Spleen (tissue), 11 donors: ENCODE data around the gene CENPO. TPM values are rescaled to one million over a fixed set of nuclear protein-coding genes. Genes with fewer than 3 reads are reported as not detected.

ENCODE experiments used
- DNase-seq: peaks from one replicate; pipeline ENCODE4 v3.0.0-alpha.2; 2020
- H3K27ac ChIP-seq, 8 donors: fragments of 200-600 bp; sonication (generic) in 7 of 8; 1 replicate in 4 of 8; 2 replicates in 4 of 8; pipeline versions ENCODE4 v1.5.0 to v1.8.0; 2016 to 2021; ENCODE audit warnings: inconsistent platforms in 4 of 8, mild to moderate bottlenecking in 4 of 8, moderate library complexity in 1 of 8
- H3K27me3 ChIP-seq, 7 donors: fragments of 200-600 bp; sonication (generic) in 6 of 7; replicated peaks in 1 of 7; 1 replicate in 4 of 7; 2 replicates in 3 of 7; pipeline versions ENCODE4 v1.5.0 to v1.8.0; 2016 to 2021; ENCODE audit warnings: inconsistent platforms in 3 of 7, mild to moderate bottlenecking in 1 of 7
- H3K36me3 ChIP-seq, 6 donors: fragments of 200-600 bp; sonication (generic) in 5 of 6; 1 replicate in 4 of 6; 2 replicates in 2 of 6; pipeline versions ENCODE4 v1.5.0 to v1.8.0; 2016 to 2021; ENCODE audit warnings: inconsistent platforms in 2 of 6
- H3K4me1 ChIP-seq, 6 donors: fragments of 200-600 bp; sonication (generic) in 5 of 6; 1 replicate in 3 of 6; 2 replicates in 3 of 6; pipeline versions ENCODE4 v1.5.0 to v1.8.0; 2016 to 2021; ENCODE audit warnings: inconsistent platforms in 3 of 6
- H3K4me3 ChIP-seq, 8 donors: fragments of 200-600 bp; sonication (generic) in 7 of 8; 1 replicate in 4 of 8; 2 replicates in 4 of 8; pipeline versions ENCODE4 v1.5.0 to v1.8.0; 2016 to 2021; ENCODE audit warnings: inconsistent platforms in 4 of 8, mild to moderate bottlenecking in 4 of 8, moderate library complexity in 2 of 8
- H3K9me3 ChIP-seq, 8 donors: fragments of 200-600 bp; sonication (generic) in 7 of 8; 1 replicate in 4 of 8; 2 replicates in 4 of 8; pipeline versions ENCODE4 v1.5.0 to v1.8.0; 2016 to 2021; ENCODE audit warnings: inconsistent platforms in 4 of 8
- POLR2A ChIP-seq, 3 donors: fragments of 450-650 bp; IDR thresholded peaks; one replicate each; pipeline ENCODE4 v1.5.1; 2017; ENCODE audit warnings: antibody characterized with exemption in 3 of 3, mild to moderate bottlenecking in 1 of 3
- POLR2AphosphoS5 ChIP-seq, 3 donors: sonication (generic); formaldehyde crosslinking; IDR thresholded peaks; one replicate each; pipeline ENCODE4 v1.5.1; 2017; ENCODE audit warnings: antibody characterized with exemption in 3 of 3
- WGBS, 5 donors: extraction: QIAGEN DNeasy Blood & Tissue Kit in 3 of 5; methylation state at CpG; one replicate each; pipeline versions ENCODE4 v1.1.5 to v1.1.7; 2013 to 2018; 5-methylcytosine and 5-hydroxymethylcytosine counted together
- intact Hi-C: fragments of 100-400 bp; cut with DNase I; formaldehyde crosslinking; loops from one replicate; pipeline ENCODE4 v1.15.0; 2023; ENCODE audit warnings: low total_unique reads
- polyA plus RNA-seq, 3 donors: library from polyadenylated mRNA; stranded (reverse); fragments of 200-250 nt; gene quantifications; one replicate each; pipeline ENCODE4 v1.2.1, GENCODE V29; 2013
- total RNA-seq, 7 donors: library from RNA; depleted of rRNA in 3 of 7; stranded (reverse); fragments of >200 nt in 3 of 7; fragmentation: NEBNext Ultra II Directional in 4 of 7; extraction: Animal tissue kit (Norgen Biotek cat#: 25700) in 4 of 7; gene quantifications; one replicate each; pipeline versions ENCODE4 v1.1.0 to v1.2.1, GENCODE V29; 2016 to 2021
- TF ChIP-seq, protein P1 (sequence below), 11 experiments: fragments of 200-600 bp in 7 of 11; fragments of 450-650 bp in 4 of 11; sonication (generic) in 4 of 11; IDR thresholded peaks in 8 of 11; conservative IDR thresholded peaks in 3 of 11; 1 replicate in 7 of 11; 2 replicates in 4 of 11; pipeline versions ENCODE4 v1.4.0 to v1.8.0; 2016 to 2021; ENCODE audit warnings: antibody characterized with exemption in 11 of 11, inconsistent platforms in 4 of 11, mild to moderate bottlenecking in 1 of 11
- donor health status: healthy with polysubstance abuse.
- donor health status: DM: no; HTN: no; CAD: no; lungs with moderate emphysema.
- donor health status: DM: no; HTN: no; CAD: no.
- donor health status: Bipolar disorder and iron deficiency.
- donor health status: healthy.
- donor health status: DM: no; HTN: no; CAD: no.
- donor health status: DM: yes; HTN: yes; CAD: no.

Gene CENPO
- total and polyA plus RNA-seq, 10 donors, result 1.7 to 10.4 (median 8.2) TPM

DNA sequence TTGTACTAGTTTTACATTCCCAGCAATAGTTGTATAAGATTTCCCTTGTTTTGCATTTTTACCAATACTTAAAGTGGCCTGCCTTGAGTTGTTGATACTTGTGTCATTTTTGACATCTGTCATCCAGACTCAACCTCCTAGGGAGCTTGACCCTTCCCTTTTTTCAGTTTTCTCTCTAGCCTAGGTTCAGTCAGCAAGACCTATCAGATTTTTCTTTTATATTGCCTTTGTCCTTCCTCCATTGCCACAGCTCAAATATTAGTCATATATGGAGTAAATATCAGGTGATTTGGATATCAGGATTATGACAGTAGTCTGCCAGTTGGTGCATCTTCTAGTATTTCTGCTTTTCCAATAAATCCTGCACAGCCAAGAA lies 13.4 kb downstream of the CENPO start:
- no peaks in the 10 kb centered on the region for H3K27me3 ChIP-seq
- intact Hi-C loops, result no loop called here

DNA sequence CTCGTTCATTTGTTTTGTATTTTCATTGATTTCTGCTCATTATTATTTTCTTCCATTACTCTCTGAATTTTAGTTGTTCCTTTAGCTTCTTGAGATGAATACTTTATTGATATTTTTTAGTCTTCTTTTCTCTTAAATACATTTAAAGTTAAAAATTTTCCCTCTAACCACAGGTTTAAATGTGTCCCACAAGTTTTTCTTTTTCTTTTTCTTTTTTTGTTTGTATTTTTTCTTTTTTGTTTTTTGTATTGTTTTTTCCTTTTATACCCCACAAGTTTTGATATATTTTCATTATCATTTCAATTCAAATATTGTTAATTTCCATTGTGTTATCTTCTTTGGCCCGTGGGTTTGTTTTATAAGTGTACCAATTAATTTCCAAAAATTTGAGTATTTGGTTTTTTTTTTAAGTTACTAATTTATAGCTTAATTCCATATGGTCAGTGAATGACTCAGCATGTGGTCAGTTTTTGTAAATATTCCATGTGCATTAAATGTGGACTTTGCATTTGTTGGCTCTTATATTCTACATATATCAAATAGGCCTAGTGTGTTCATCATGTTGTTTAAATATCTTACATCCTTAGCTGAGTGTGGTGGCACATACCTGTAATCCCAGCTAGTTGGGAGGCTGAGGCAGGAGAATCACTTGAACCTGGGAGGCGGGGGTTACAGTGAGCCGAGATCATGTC lies 16.2 kb downstream of the CENPO start:
- DNase-seq, result no peak
- Histone ChIP-seq H3K4me1 (peaks cover 0 to 5% (median 0%) of the 10 kb centered on the region in 6 donors), H3K36me3 (peaks cover 0 to 30% (median 0%) of the 10 kb centered on the region in 6 donors), H3K27me3 (no peaks in the 10 kb centered on the region), H3K27ac (no peak overlapping the region), H3K9me3 (peaks cover 0 to 10% (median 8%) of the 10 kb centered on the region in 8 donors), H3K4me3 (no peak overlapping the region)
- 88 to 93% (median 89%) methylated on average over 4 of the region's 4 CpGs for WGBS, 5 donors
- TF ChIP-seq POLR2AphosphoS5 (IDR thresholded peaks at IDR 0.05) (no peak), POLR2A (IDR thresholded peaks at IDR 0.05) (no peak)
- TF ChIP-seq, protein P1, sequence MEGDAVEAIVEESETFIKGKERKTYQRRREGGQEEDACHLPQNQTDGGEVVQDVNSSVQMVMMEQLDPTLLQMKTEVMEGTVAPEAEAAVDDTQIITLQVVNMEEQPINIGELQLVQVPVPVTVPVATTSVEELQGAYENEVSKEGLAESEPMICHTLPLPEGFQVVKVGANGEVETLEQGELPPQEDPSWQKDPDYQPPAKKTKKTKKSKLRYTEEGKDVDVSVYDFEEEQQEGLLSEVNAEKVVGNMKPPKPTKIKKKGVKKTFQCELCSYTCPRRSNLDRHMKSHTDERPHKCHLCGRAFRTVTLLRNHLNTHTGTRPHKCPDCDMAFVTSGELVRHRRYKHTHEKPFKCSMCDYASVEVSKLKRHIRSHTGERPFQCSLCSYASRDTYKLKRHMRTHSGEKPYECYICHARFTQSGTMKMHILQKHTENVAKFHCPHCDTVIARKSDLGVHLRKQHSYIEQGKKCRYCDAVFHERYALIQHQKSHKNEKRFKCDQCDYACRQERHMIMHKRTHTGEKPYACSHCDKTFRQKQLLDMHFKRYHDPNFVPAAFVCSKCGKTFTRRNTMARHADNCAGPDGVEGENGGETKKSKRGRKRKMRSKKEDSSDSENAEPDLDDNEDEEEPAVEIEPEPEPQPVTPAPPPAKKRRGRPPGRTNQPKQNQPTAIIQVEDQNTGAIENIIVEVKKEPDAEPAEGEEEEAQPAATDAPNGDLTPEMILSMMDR (IDR thresholded peaks at IDR 0.05 in 8 of 11, conservative IDR thresholded peaks at IDR 0.05 in 3 of 11), result no peak
- intact Hi-C loops, result no loop called here

More for the DNA sequence above, 13.4 kb downstream of the CENPO start:
- H3K4me1 ChIP-seq, result peaks cover 0 to 5% (median 0%) of the 10 kb centered on the region in 6 donors
- TF ChIP-seq, protein P1 (IDR thresholded peaks at IDR 0.05 in 8 of 11, conservative IDR thresholded peaks at IDR 0.05 in 3 of 11), result no peak
- TF ChIP-seq POLR2AphosphoS5 (IDR thresholded peaks at IDR 0.05), result no peak
- no peak for TF ChIP-seq POLR2A (IDR thresholded peaks at IDR 0.05)
- no peak overlapping the region for H3K27ac ChIP-seq
- peaks cover 0 to 10% (median 8%) of the 10 kb centered on the region in 8 donors for H3K9me3 ChIP-seq
- no peak for DNase-seq
- no peak overlapping the region for H3K4me3 ChIP-seq
- peaks cover 0 to 16% (median 0%) of the 10 kb centered on the region in 6 donors for H3K36me3 ChIP-seq

DNA sequence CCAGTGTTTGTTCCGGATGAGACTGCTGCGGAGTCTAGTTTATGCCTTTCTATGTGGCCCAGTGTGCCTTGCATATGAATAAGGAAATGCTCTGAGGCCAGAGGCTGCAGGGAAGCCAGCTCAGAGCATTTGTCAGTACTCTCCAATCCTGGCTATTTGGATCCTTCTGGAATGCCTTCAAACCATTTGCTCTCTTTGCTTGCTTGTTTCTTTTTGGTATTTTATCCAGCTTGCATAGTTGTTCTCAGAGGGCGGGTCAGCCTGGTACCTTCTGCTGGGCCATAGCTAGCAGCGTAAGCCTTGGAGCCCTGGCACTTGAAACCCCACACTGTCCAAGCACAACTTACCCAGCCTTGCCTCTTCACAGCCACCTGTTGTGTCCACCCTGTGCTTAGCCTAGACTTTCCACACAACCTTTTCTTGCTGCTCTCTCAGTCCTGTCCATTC lies 20.5 kb downstream of the CENPO start:
- 97 to 98% (median 98%) methylated on average over 4 of the region's 4 CpGs for WGBS, 5 donors
- intact Hi-C loops, result no loop called here
- DNase-seq, result no peak
- TF ChIP-seq POLR2AphosphoS5 (IDR thresholded peaks at IDR 0.05) (no peak), POLR2A (IDR thresholded peaks at IDR 0.05) (no peak)
- TF ChIP-seq, protein P1 (IDR thresholded peaks at IDR 0.05 in 8 of 11, conservative IDR thresholded peaks at IDR 0.05 in 3 of 11), result no peak
- no peak overlapping the region for H3K4me3 ChIP-seq
- H3K27ac ChIP-seq, result no peak overlapping the region
- no peaks in the 10 kb centered on the region for H3K27me3 ChIP-seq
- peaks cover 0 to 56% (median 14%) of the 10 kb centered on the region in 6 donors for H3K36me3 ChIP-seq
- H3K9me3 ChIP-seq, result no peaks in the 10 kb centered on the region
- peaks cover 0 to 6% (median 0%) of the 10 kb centered on the region in 6 donors for H3K4me1 ChIP-seq

DNA sequence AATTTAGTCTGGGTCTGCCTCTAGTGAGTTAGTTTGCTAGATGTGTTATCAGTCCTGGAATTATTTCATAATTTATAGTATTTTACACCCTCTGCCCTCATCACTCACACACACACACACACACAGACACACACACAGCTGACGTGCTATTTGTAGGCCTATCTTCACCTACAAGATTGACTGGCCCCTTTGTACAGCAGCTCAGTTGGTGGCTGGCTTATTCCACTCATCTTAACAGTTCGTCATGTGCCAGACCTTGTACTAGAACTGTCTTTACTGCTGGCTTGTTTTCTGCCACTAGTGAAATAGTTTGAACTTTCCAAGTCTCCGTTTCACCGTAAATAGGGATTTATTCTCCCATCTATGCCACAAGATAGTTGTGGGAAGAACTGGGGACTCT lies 21.3 kb downstream of the CENPO start:
- Histone ChIP-seq H3K27me3 (no peaks in the 10 kb centered on the region), H3K4me1 (peaks cover 0 to 8% (median 0%) of the 10 kb centered on the region in 6 donors), H3K4me3 (no peak overlapping the region), H3K9me3 (no peaks in the 10 kb centered on the region), H3K36me3 (peaks cover 0 to 64% (median 19%) of the 10 kb centered on the region in 6 donors), H3K27ac (no peak overlapping the region)
- no peak for DNase-seq
- WGBS, 5 donors, result 90 to 96% (median 94%) methylated on average over 4 of the region's 4 CpGs
- intact Hi-C loops, result no loop called here
- TF ChIP-seq POLR2A (IDR thresholded peaks at IDR 0.05) (no peak), POLR2AphosphoS5 (IDR thresholded peaks at IDR 0.05) (no peak)
- TF ChIP-seq, protein P1 (IDR thresholded peaks at IDR 0.05 in 8 of 11, conservative IDR thresholded peaks at IDR 0.05 in 3 of 11), result no peak
